Measurements from ENCODE around the gene KLHL22.
"Not testable (repeated sequence)": the region's sequence is repeated elsewhere in the genome, so short reads cannot be mapped to it uniquely, and the experiment has no call there.

The KLHL22 gene

GRCh38 chr22:20430720-20431510, 64.7 kb downstream of the KLHL22 start:
- peak; percentile 34 to 40 for DNase-seq

- no peak for DNase-seq
Observed at GRCh38 chr22:20430101-20430719, 65.4 kb downstream of the KLHL22 start.

GRCh38 chr22:20429254-20430100, 66.1 kb downstream of the KLHL22 start:
- peak; percentile 18 to 29 for DNase-seq

- DNase-seq, result no peak
Observed at GRCh38 chr22:20428496-20429253, 66.9 kb downstream of the KLHL22 start.

GRCh38 chr22:20427945-20428417, 67.6 kb downstream of the KLHL22 start:
- DNase-seq, result no peak

GRCh38 chr22:20427104-20427944, 68.3 kb downstream of the KLHL22 start:
- DNase-seq, result no peak

GRCh38 chr22:20426259-20426615, 69.4 kb downstream of the KLHL22 start:
- DNase-seq, result no peak

GRCh38 chr22:20425566-20426258, 69.9 kb downstream of the KLHL22 start:
- no peak for DNase-seq

GRCh38 chr22:20424932-20425565, 70.5 kb downstream of the KLHL22 start:
- no peak for DNase-seq

GRCh38 chr22:20424568-20424931, 71.0 kb downstream of the KLHL22 start:
- DNase-seq, result no peak

GRCh38 chr22:20423906-20424551, 71.6 kb downstream of the KLHL22 start:
- no peak for DNase-seq

GRCh38 chr22:20423008-20423905, 72.3 kb downstream of the KLHL22 start:
- DNase-seq, result no peak

GRCh38 chr22:20422271-20423007, 73.2 kb downstream of the KLHL22 start:
- DNase-seq, result no peak

GRCh38 chr22:20421507-20421874, 74.1 kb downstream of the KLHL22 start:
- no peak for DNase-seq

GRCh38 chr22:20420157-20420842, 75.3 kb downstream of the KLHL22 start:
- DNase-seq, result no peak

- no peak for DNase-seq
Observed at GRCh38 chr22:20419664-20419951, 76.0 kb downstream of the KLHL22 start.

- DNase-seq, result peak; percentile 28 to 51
Observed at GRCh38 chr22:20418211-20418788, 77.3 kb downstream of the KLHL22 start.

GRCh38 chr22:20415699-20416098, 79.9 kb downstream of the KLHL22 start:
- not testable (repeated sequence) for DNase-seq

Data from AML-193 (cell line).